OCI-LY7 (cell line): Measurements from ENCODE around the gene SREBF1. TPM values are rescaled to one million over a fixed set of nuclear protein-coding genes. Genes with fewer than 3 reads are reported as not detected.

ENCODE experiments used
- BruUV-seq: library from RNA; stranded (reverse); fragments of 400-500 nt; replicated peaks from 2 replicates; lab custom pipeline; 2021; lab: Mats Ljungman, UMichigan
- CTCF ChIA-PET: fragments of 300-600 bp; sonication (Branson Sonifier 250); formaldehyde crosslinking; loops from one replicate; lab custom pipeline; 2022; ENCODE audit warnings: antibody characterized with exemption; ENCODE audit not compliant: unreplicated experiment; lab: Charles Lee
- POLR2A ChIA-PET: fragments of 300-600 bp; sonication (Branson Sonifier 250); formaldehyde crosslinking; loops from one replicate; lab custom pipeline; 2022; ENCODE audit warnings: antibody characterized with exemption; lab: Charles Lee
- DNase-seq: peaks from one replicate; pipeline ENCODE4 v3.0.0-alpha.2; 2015; ENCODE audit warnings: low spot score
- H2AFZ ChIP-seq: fragments of 200-600 bp; sonication (generic), shearing (Covaris generic); 2 replicates; pipeline ENCODE4 v1.6.1; 2014; ENCODE audit warnings: mild to moderate bottlenecking, antibody characterized with exemption, low read length, moderate library complexity
- H3K27ac ChIP-seq: fragments of 200-600 bp; sonication (generic); 2 replicates; pipeline ENCODE4 v1.5.1; 2014; ENCODE audit warnings: mixed run types, low read depth, mild to moderate bottlenecking, moderate library complexity, low read length, inconsistent platforms; ENCODE audit not compliant: poor library complexity, severe bottlenecking
- H3K36me3 ChIP-seq: fragments of 200-600 bp; sonication (generic); 2 replicates; pipeline ENCODE4 v1.6.1; 2014; ENCODE audit warnings: mild to moderate bottlenecking, antibody characterized with exemption, low read length, moderate library complexity, mixed read lengths; ENCODE audit not compliant: insufficient read depth
- H3K4me1 ChIP-seq: fragments of 200-600 bp; sonication (generic); 2 replicates; pipeline ENCODE4 v1.5.1; 2014; ENCODE audit warnings: mild to moderate bottlenecking, low read length; ENCODE audit not compliant: insufficient read depth, poor library complexity, severe bottlenecking
- H3K4me2 ChIP-seq: fragments of 200-600 bp; sonication (generic); 2 replicates; pipeline ENCODE4 v1.6.1; 2014; ENCODE audit warnings: mild to moderate bottlenecking, low read length
- H3K4me3 ChIP-seq: fragments of 200-600 bp; sonication (generic); 2 replicates; pipeline ENCODE4 v1.5.1; 2014; ENCODE audit warnings: mild to moderate bottlenecking, low read depth, low read length; ENCODE audit not compliant: poor library complexity, severe bottlenecking
- H3K79me2 ChIP-seq: fragments of 200-600 bp; sonication (generic); 2 replicates; pipeline ENCODE4 v1.6.1; 2016; ENCODE audit warnings: low read depth, mild to moderate bottlenecking, low read length, moderate library complexity, mixed read lengths; ENCODE audit not compliant: insufficient read depth
- H3K9me2 ChIP-seq: fragments of 200-600 bp; sonication (generic); 2 replicates; pipeline ENCODE4 v1.6.1; 2016; ENCODE audit warnings: mild to moderate bottlenecking, low read length, mixed read lengths; ENCODE audit not compliant: insufficient read depth
- H3K9me3 ChIP-seq: fragments of 200-600 bp; sonication (generic); 2 replicates; pipeline ENCODE4 v1.6.1; 2014; ENCODE audit warnings: mild to moderate bottlenecking, mixed run types, low read length, mixed read lengths
- H4K20me1 ChIP-seq: fragments of 200-600 bp; sonication (generic); 2 replicates; pipeline ENCODE4 v1.6.1; 2014; ENCODE audit warnings: mild to moderate bottlenecking, antibody characterized with exemption, low read length, moderate library complexity, mixed read lengths; ENCODE audit not compliant: insufficient read depth
- CTCF ChIP-seq: fragments of 200-600 bp; sonication (generic); conservative IDR thresholded peaks from 2 replicates; pipeline ENCODE4 v1.5.1; 2014; ENCODE audit warnings: mild to moderate bottlenecking, antibody characterized with exemption, low read length, moderate library complexity, mixed read lengths
- EZH2phosphoT487 ChIP-seq: fragments of 200-600 bp; sonication (generic); IDR thresholded peaks from 2 replicates; pipeline ENCODE4 v1.6.1; 2018; ENCODE audit warnings: low read depth, borderline replicate concordance, mild to moderate bottlenecking, mixed run types, antibody characterized with exemption, low read length, moderate library complexity, mixed read lengths
- intact Hi-C: fragments of 100-400 bp; cut with micrococcal nuclease; formaldehyde crosslinking; loops from one replicate; pipeline ENCODE4 v1.10.0; 2022; ENCODE audit not compliant: unreplicated experiment
- total RNA-seq, 2 experiments: library from RNA; depleted of rRNA in 1 of 2; stranded (reverse); fragments of >200 nt in 1 of 2; shearing (Covaris generic) in 1 of 2; gene quantifications; 2 replicates each; pipeline ENCODE4 v1.2.3, GENCODE V29; 2014 to 2022

SREBF1 gene
- total RNA-seq, 2 experiments from 2014 or later = 70.4 to 187 TPM

- Histone ChIP-seq H4K20me1 (no peaks in the 10 kb centered on the region), H3K9me2 (no peaks in the 10 kb centered on the region), H3K4me1 (peaks cover 23% of the 10 kb centered on the region), H3K27ac (no peak overlapping the region), H3K4me3 (no peak overlapping the region), H3K9me3 (no peaks in the 10 kb centered on the region), H2AFZ (no peak overlapping the region), H3K36me3 (no peaks in the 10 kb centered on the region), H3K4me2 (no peak overlapping the region), H3K79me2 (no peaks in the 10 kb centered on the region)
- BruUV-seq = no TSS peak
- CTCF ChIA-PET = interaction anchor here (1.2 kb wide), 1 partner anchor 12 kb away, joined by 4 read pairs; the partner anchor contains the start of gene SREBF1
- TF ChIP-seq EZH2phosphoT487 = no peak
- TF ChIP-seq CTCF = no peak
- DNase-seq = no peak
- intact Hi-C loops = no loop called here
- POLR2A ChIA-PET = interaction anchor here (1.2 to 2.1 kb wide), 2 partner anchors 10 to 14 kb away, joined by 4 to 7 read pairs; no protein-coding TSS in a partner anchor
Observed at GRCh38 chr17:17847726-17848125, 10.9 kb upstream of the SREBF1 start.

DNA sequence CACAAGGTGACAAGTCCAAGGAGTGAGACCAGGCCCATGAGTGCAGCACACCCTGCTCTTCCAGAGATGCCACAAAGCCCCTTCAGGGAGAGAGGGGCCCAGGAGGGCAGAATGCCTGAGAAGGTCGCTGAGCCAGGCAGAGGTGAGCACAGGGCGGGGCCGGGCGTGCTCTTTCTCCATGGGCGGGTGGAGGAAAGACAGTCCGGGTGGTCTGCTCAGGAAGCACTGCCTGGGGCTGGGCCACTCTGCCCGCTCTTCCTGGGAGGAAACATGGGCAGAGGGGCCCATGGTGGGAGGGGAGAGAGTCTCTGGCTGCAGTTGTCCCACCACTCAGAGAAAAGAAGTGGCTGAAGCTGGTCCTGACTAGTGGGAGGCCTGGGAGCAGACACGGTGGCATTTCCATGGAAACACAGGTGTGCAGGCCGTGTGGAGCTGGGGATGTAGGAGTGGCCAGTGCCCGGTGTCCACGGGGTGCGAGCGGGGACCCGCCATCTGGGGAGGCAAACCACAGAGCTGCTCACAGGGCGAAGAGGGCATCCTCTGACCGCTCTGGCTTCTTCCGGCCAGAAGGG, 10.4 kb upstream of the SREBF1 start:
- Histone ChIP-seq H3K4me1 (peaks cover 23% of the 10 kb centered on the region), H3K4me3 (no peak overlapping the region), H4K20me1 (no peaks in the 10 kb centered on the region), H3K36me3 (no peaks in the 10 kb centered on the region), H3K9me3 (no peaks in the 10 kb centered on the region), H3K4me2 (no peak overlapping the region), H3K79me2 (no peaks in the 10 kb centered on the region), H2AFZ (no peak overlapping the region), H3K9me2 (no peaks in the 10 kb centered on the region), H3K27ac (no peak overlapping the region)
- CTCF ChIA-PET = interaction anchor here (1.2 kb wide), 1 partner anchor 11 kb away, joined by 4 read pairs; the partner anchor contains the start of gene SREBF1
- intact Hi-C loops = no loop called here
- TF ChIP-seq EZH2phosphoT487 (no peak), CTCF (no peak)
- no TSS peak for BruUV-seq
- POLR2A ChIA-PET = no interaction called here
- no peak for DNase-seq

GRCh38 chr17:17846645-17847044, 9.9 kb upstream of the SREBF1 start:
- intact Hi-C loops = no loop called here
- no peaks in the 10 kb centered on the region for H3K9me3 ChIP-seq
- no TSS peak for BruUV-seq
- H3K36me3 ChIP-seq = no peaks in the 10 kb centered on the region
- H2AFZ ChIP-seq = no peak overlapping the region
- H3K9me2 ChIP-seq = no peaks in the 10 kb centered on the region
- H3K4me1 ChIP-seq = peaks cover 23% of the 10 kb centered on the region
- H3K4me2 ChIP-seq = no peak overlapping the region
- no peak overlapping the region for H3K27ac ChIP-seq
- no peak for TF ChIP-seq EZH2phosphoT487
- TF ChIP-seq CTCF = no peak
- no peak for DNase-seq
- ChIA-PET CTCF (no interaction called here), POLR2A (no interaction called here)
- H3K79me2 ChIP-seq = no peaks in the 10 kb centered on the region
- H3K4me3 ChIP-seq = no peak overlapping the region
- H4K20me1 ChIP-seq = no peaks in the 10 kb centered on the region
